Measurements from ENCODE around the gene NELFCD.

DNA sequence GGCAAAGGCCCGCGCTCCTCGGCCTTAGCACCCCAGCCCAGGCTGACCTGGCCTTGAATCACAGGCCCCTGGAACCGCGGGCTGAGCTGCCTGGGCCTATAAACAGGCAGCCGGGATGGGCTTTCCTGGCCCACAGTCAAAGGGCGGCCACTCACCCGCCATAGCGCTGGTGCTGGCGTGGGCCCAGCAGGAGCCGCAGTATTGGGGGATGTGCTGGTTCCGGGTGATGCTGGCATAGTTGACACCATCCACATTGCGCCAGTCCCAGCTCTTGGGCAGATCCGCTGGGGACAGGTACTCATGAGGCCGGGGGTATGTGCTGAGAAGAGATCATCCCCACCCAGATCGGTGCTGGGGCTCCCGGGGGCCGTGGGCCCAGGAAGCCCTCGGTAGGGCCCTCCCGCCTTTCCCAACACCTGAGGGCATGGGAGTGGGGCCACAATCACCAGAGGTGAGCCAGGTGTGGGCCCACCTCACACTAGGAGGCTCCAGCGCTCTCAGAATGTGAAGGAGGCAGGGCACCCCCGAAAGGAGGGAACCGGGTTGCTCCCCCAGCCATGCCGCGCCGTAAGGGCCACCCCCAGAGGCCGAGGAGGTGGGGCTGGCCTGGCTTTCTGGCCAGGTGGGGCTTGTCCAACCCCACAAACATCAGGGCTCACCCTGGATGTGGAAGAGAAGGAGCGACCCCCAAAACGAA, 25.3 kb downstream of the NELFCD start:
- TF ChIP-seq, protein P1, sequence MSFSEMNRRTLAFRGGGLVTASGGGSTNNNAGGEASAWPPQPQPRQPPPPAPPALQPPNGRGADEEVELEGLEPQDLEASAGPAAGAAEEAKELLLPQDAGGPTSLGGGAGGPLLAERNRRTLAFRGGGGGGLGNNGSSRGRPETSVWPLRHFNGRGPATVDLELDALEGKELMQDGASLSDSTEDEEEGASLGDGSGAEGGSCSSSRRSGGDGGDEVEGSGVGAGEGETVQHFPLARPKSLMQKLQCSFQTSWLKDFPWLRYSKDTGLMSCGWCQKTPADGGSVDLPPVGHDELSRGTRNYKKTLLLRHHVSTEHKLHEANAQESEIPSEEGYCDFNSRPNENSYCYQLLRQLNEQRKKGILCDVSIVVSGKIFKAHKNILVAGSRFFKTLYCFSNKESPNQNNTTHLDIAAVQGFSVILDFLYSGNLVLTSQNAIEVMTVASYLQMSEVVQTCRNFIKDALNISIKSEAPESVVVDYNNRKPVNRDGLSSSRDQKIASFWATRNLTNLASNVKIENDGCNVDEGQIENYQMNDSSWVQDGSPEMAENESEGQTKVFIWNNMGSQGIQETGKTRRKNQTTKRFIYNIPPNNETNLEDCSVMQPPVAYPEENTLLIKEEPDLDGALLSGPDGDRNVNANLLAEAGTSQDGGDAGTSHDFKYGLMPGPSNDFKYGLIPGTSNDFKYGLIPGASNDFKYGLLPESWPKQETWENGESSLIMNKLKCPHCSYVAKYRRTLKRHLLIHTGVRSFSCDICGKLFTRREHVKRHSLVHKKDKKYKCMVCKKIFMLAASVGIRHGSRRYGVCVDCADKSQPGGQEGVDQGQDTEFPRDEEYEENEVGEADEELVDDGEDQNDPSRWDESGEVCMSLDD (tag by site-specific recombination; IDR thresholded peaks at IDR 0.05) = 0 out of 2 replicates have a peak, but pooled peaks have one; percentile 25
- TF ChIP-seq ZNF239 (tag by site-specific recombination; IDR thresholded peaks at IDR 0.05) = no peak
- TF ChIP-seq ZSCAN23 (tag by site-specific recombination; IDR thresholded peaks at IDR 0.05) = no peak
- TF ChIP-seq CTCF (tag by site-specific recombination; IDR thresholded peaks at IDR 0.05) = no peak
- TF ChIP-seq ZFP41 (tag by site-specific recombination; IDR thresholded peaks at IDR 0.05; ENCODE audit: borderline replicate concordance) = no peak
- no peak for TF ChIP-seq ZNF501 (tag by site-specific recombination; IDR thresholded peaks at IDR 0.05)
- TF ChIP-seq, protein P2, sequence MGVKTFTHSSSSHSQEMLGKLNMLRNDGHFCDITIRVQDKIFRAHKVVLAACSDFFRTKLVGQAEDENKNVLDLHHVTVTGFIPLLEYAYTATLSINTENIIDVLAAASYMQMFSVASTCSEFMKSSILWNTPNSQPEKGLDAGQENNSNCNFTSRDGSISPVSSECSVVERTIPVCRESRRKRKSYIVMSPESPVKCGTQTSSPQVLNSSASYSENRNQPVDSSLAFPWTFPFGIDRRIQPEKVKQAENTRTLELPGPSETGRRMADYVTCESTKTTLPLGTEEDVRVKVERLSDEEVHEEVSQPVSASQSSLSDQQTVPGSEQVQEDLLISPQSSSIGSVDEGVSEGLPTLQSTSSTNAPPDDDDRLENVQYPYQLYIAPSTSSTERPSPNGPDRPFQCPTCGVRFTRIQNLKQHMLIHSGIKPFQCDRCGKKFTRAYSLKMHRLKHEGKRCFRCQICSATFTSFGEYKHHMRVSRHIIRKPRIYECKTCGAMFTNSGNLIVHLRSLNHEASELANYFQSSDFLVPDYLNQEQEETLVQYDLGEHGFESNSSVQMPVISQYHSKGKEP (tag by site-specific recombination; IDR thresholded peaks at IDR 0.05) = no peak
- TF ChIP-seq ZNF112 (tag by site-specific recombination; IDR thresholded peaks at IDR 0.05) = no peak
- no peak for TF ChIP-seq PRDM6 (tag by site-specific recombination; IDR thresholded peaks at IDR 0.05)

All from HEK293 (cell line).